ENCODE measurements around the gene ZNF101. TPM values are rescaled to one million over a fixed set of nuclear protein-coding genes. Genes with fewer than 3 reads are reported as not detected.
"Not testable (repeated sequence)": the region's sequence is repeated elsewhere in the genome, so short reads cannot be mapped to it uniquely, and the experiment has no call there.

ZNF101 gene
- total and polyA plus RNA-seq, 9 donors, result 2.9 to 12.6 (median 5.6) TPM

GRCh38 chr19:19663256-19664120 is 5.2 kb upstream of the ZNF101 start, which contains the start of gene ATP13A1:
TSS of gene ATP13A1 (minus strand) at chr19:19663676. CDS start at chr19:19663666, 10 bp downstream.
- H3K27me3 ChIP-seq, result no peaks in the 10 kb centered on the region
- WGBS, 3 donors, result 0 to 1% (median 1%) methylated on average over 58 to 85 of the region's 85 CpGs
- H3K36me3 ChIP-seq, result no peaks in the 10 kb centered on the region
- H3K4me3 ChIP-seq, result peak within 1 kb of the TSS; percentile 89
- TF ChIP-seq POLR2A (IDR thresholded peaks at IDR 0.05) (peak; percentile 12), EP300 (IDR thresholded peaks at IDR 0.05) (no peak)
- peaks cover 3% of the 10 kb centered on the region for H3K4me1 ChIP-seq (ENCODE audit: insufficient read depth)
- peak within 1 kb of the TSS; percentile 89 to 95 for H3K27ac ChIP-seq
- DNase-seq, result peak; percentile 94 to 97 (median 95)
- intact Hi-C loops (cut with DNase I), result loop anchor here in 1 of 4 donors (10.0 kb wide), 1 partner anchor 291 kb away; no protein-coding TSS in a partner anchor
- no peaks in the 10 kb centered on the region for H3K9me3 ChIP-seq

GRCh38 chr19:19665420-19665948 is 3.2 kb upstream of the ZNF101 start:
- not testable (repeated sequence) for H3K9me3 ChIP-seq; H3K27ac ChIP-seq; H3K36me3 ChIP-seq; H3K27me3 ChIP-seq; H3K4me3 ChIP-seq; H3K4me1 ChIP-seq (ENCODE audit: insufficient read depth)
- intact Hi-C loops (cut with DNase I), result loop anchor here in 1 of 4 donors (10.0 kb wide), 1 partner anchor 289 kb away; no protein-coding TSS in a partner anchor
- peak in 1 of 5 donors; percentile 20 for DNase-seq
- WGBS, 3 donors, result 95 to 97% (median 96%) methylated on average over 22 of the region's 22 CpGs

- no peak for DNase-seq
- intact Hi-C loops (cut with DNase I), result no loop called here
- TF ChIP-seq EP300 (IDR thresholded peaks at IDR 0.05) (no peak), POLR2A (IDR thresholded peaks at IDR 0.05) (no peak), CTCF (IDR thresholded peaks at IDR 0.05) (no peak)
- WGBS, 3 donors, result 72 to 76% (median 74%) methylated on average over 10 of the region's 10 CpGs
- no peak overlapping the region for H3K4me3 ChIP-seq
- no peaks in the 10 kb centered on the region for H3K36me3 ChIP-seq
- no peak overlapping the region for H3K27ac ChIP-seq
- no peaks in the 10 kb centered on the region for H3K9me3 ChIP-seq
- H3K27me3 ChIP-seq, result no peaks in the 10 kb centered on the region
- H3K4me1 ChIP-seq (ENCODE audit: insufficient read depth), result peaks cover 6% of the 10 kb centered on the region
These were observed 1.5 kb downstream of the ZNF101 start for GRCh38 chr19:19670070-19670551.

GRCh38 chr19:19672816-19673215 is 4.2 kb downstream of the ZNF101 start:
- Histone ChIP-seq H3K4me1 (ENCODE audit: insufficient read depth) (peaks cover 6% of the 10 kb centered on the region), H3K9me3 (no peaks in the 10 kb centered on the region), H3K4me3 (no peak overlapping the region), H3K27me3 (no peaks in the 10 kb centered on the region), H3K36me3 (no peaks in the 10 kb centered on the region), H3K27ac (no peak overlapping the region)
- TF ChIP-seq POLR2A (IDR thresholded peaks at IDR 0.05), result no peak
- no peak for TF ChIP-seq EP300 (IDR thresholded peaks at IDR 0.05)
- no peak for TF ChIP-seq CTCF (IDR thresholded peaks at IDR 0.05)
- intact Hi-C loops (cut with DNase I), result no loop called here
- no peak for DNase-seq
- 90 to 97% (median 96%) methylated on average over 3 of the region's 3 CpGs for WGBS, 3 donors

GRCh38 chr19:19674315-19674714 is 5.7 kb downstream of the ZNF101 start:
- no peaks in the 10 kb centered on the region for H3K9me3 ChIP-seq
- H3K27ac ChIP-seq, result no peak overlapping the region
- H3K4me1 ChIP-seq (ENCODE audit: insufficient read depth), result peaks cover 5% of the 10 kb centered on the region
- intact Hi-C loops (cut with DNase I), result no loop called here
- H3K4me3 ChIP-seq, result no peak overlapping the region
- TF ChIP-seq CTCF (IDR thresholded peaks at IDR 0.05) (no peak), EP300 (IDR thresholded peaks at IDR 0.05) (no peak), POLR2A (IDR thresholded peaks at IDR 0.05) (no peak)
- no peaks in the 10 kb centered on the region for H3K27me3 ChIP-seq
- whole genome bisulfite sequencing, 3 donors, result 93 to 97% (median 95%) methylated on average over 6 of the region's 6 CpGs
- no peaks in the 10 kb centered on the region for H3K36me3 ChIP-seq
- no peak for DNase-seq

Measured in ovary (tissue), 9 donors.